ENCODE measurements around the gene PRKN. TPM values are rescaled to one million over a fixed set of nuclear protein-coding genes. Genes with fewer than 3 reads are reported as not detected.

The PRKN gene
- total and polyA plus RNA-seq, 9 of the 15 experiments (the other 6 are each of a cell fraction or from before 2014, with no cell fraction given) = 0.03 to 0.96 (median 0.15) TPM; not detected in 2

DNA sequence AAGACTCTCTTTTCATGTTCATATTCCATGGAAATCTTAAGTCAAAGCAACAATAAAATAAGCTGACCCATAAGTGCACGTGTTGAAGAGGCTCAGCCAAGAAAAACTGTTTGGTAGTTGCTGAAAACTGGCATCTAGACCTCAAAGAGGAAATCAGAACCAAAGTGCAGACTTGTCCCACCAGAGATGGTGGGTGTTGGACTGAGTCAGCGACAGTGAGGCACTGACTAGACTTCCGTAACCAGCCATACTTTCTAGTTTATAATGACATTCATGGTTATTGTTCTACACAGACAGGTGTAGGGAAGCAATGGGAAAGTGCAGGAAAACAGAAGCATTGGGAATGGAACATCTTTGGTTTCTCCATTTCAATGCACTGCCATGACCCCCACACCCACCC is 1278.0 kb downstream of the PRKN start (continued):
- no peak for TF ChIP-seq ZFP30 (CRISPR knock-in tag; IDR thresholded peaks at IDR 0.05; ENCODE audit: borderline replicate concordance)

DNA sequence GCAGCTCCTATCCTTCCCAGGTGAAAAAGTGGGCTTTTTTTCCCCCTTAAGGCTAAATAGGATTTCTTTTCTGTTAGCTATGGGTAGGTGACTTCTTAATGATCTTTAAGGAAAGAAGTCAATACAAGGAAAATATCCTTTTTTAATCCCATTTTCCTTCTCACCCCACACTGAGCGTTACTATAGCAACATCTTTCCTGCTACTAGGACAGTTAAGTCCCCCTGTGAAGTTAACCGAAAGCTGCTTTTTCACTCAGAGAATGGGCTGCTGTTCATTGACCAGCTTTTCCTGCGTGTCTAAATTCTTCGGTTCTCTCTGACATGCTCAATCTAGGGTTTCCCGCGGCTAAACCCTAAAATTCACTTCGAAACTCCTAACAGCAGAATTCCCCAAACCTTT is 1280.6 kb downstream of the PRKN start:
- Histone ChIP-seq H3K9me3 (replicated peaks; ENCODE audit: control insufficient read depth, insufficient read depth, low read depth, low read length) (no peaks in the 10 kb centered on the region), H3K4me1 (replicated peaks in 1 of 2; ENCODE audit: control insufficient read depth in 2 of 2, insufficient read depth in 2 of 2, low read length in 2 of 2) (peaks cover 0 to 4% of the 10 kb centered on the region in 2 experiments; a peak in 2 of 5 replicates), H3K4me2 (ENCODE audit: insufficient read depth, low read length) (no peak overlapping the region), H3K27ac (ENCODE audit: extremely low read depth, low read depth, low read length) (no peak overlapping the region), H3K9me1 (ENCODE audit: control insufficient read depth, insufficient read depth, low read length) (no peaks in the 10 kb centered on the region), H3K36me3 (ENCODE audit: control insufficient read depth, insufficient read depth, low read length) (no peaks in the 10 kb centered on the region), H3K9ac (ENCODE audit: insufficient read depth in 1 of 2, low read depth in 2 of 2, low read length in 2 of 2) (no peak overlapping the region), H3K79me2 (ENCODE audit: control insufficient read depth, insufficient read depth, low read length) (no peaks in the 10 kb centered on the region), H3K4me3 (no peak overlapping the region), H3K27me3 (ENCODE audit: control insufficient read depth in 2 of 2, insufficient read depth in 2 of 2, low read length in 2 of 2) (peaks cover 50 to 63% of the 10 kb centered on the region in 2 experiments), H4K20me1 (replicated peaks; ENCODE audit: control insufficient read depth, insufficient read depth, low read length) (no peaks in the 10 kb centered on the region), H2AFZ (ENCODE audit: low read depth, low read length) (no peak overlapping the region)
- TF ChIP-seq ZBTB49 (CRISPR knock-in tag; IDR thresholded peaks at IDR 0.05; ENCODE audit: borderline replicate concordance) (no peak), RFX1 (IDR thresholded peaks at IDR 0.05) (peak; percentile 52; the same call in 1 of the 2 replicates)
- POLR2A ChIA-PET = interaction anchor here (0.8 to 1.0 kb wide), 3 partner anchors 10 to 12 kb away, joined by 3 to 4 read pairs (median 4); no protein-coding TSS in a partner anchor
- ATAC-seq = no peak
- BruUV-seq (replicated peaks) = no TSS peak
- WGBS (ENCODE audit: insufficient coverage, low coverage, missing lambda C conversion rate) = 2% methylated on average over 7 of the region's 7 CpGs
- in situ Hi-C loops (cut with MboI) (no loop called here), intact Hi-C loops (cut with micrococcal nuclease) (no loop called here)
- FAIRE-seq = no peak
- DNase-seq (ENCODE audit: extremely low read depth in 1 of 4, low spot score in 3 of 4) = no peak
- CTCF ChIA-PET (ENCODE audit: low intra/inter-chr PET ratio) = interaction anchor here (0.7 kb wide), 1 partner anchor 55 kb away, joined by 3 read pairs; no protein-coding TSS in a partner anchor
